Measurements from ENCODE around the gene PEX14.

- TF ChIP-seq EP300 (IDR thresholded peaks at IDR 0.05) (no peak), CTCF (IDR thresholded peaks at IDR 0.05) (no peak), POLR2A (IDR thresholded peaks at IDR 0.05) (no peak), POLR2AphosphoS5 (IDR thresholded peaks at IDR 0.05) (no peak)
These were observed 24.5 kb upstream of the PEX14 start for GRCh38 chr1:10450156-10450814.

Data from gastroesophageal sphincter (tissue), 3 donors.